ENCODE measurements around the gene CATSPER1.

Gene CATSPER1

DNA sequence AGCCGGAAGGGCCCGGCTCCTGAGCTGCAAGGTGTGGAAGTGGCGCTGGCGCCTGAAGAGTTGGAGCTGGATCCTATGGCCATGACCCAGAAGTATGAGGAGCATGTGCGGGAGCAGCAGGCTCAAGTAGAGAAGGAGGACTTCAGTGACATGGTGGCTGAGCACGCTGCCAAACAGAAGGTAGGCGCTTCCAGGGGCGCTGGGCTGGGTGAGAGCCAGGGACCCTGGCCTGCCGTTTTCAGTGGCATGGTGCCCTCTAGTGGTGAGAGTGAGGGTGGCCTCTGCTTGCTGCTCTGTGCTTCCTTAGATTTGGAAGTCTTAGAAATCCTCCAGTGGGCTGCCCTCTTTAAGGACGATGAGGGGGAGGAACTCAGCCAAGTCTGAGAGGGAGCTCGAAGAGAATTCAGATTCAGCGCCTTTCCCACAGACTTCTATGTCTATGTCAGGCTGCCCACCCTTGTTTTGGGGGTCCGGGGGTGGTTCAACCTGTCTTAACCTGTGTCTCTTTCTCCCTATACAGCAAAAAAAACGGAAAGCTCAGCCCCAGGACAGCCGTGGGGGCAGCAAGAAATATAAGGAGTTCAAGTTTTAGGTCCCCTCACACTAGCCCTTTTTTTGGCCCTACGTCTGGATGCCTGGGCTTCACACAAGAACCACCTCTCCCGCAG lies 42.0 kb upstream of the CATSPER1 start:
- Histone ChIP-seq H3K27ac (ENCODE audit: poor library complexity, severe bottlenecking) (peak overlapping the region; percentile 91), H3K4me1 (ENCODE audit: insufficient read depth, poor library complexity, severe bottlenecking) (peaks cover 7% of the 10 kb centered on the region), H3K9me3 (ENCODE audit: severe bottlenecking) (no peaks in the 10 kb centered on the region), H3K4me3 (ENCODE audit: severe bottlenecking) (no peak overlapping the region), H3K27me3 (ENCODE audit: insufficient read depth, poor library complexity, severe bottlenecking) (no peaks in the 10 kb centered on the region), H3K36me3 (ENCODE audit: low read depth) (peaks cover 67% of the 10 kb centered on the region)
- no peak for DNase-seq (ENCODE audit: low spot score)
- peak; percentile 55 for ATAC-seq (ENCODE audit: low read depth)
- peak; percentile 90 for TF ChIP-seq CTCF (IDR thresholded peaks at IDR 0.05; ENCODE audit: poor library complexity, severe bottlenecking)

- DNase-seq (ENCODE audit: low spot score) (no peak), ATAC-seq (ENCODE audit: low read depth) (no peak)
- TF ChIP-seq CTCF (IDR thresholded peaks at IDR 0.05; ENCODE audit: poor library complexity, severe bottlenecking) = no peak
- Histone ChIP-seq H3K4me1 (ENCODE audit: insufficient read depth, poor library complexity, severe bottlenecking) (peaks cover 7% of the 10 kb centered on the region), H3K27ac (ENCODE audit: poor library complexity, severe bottlenecking) (no peak overlapping the region), H3K27me3 (ENCODE audit: insufficient read depth, poor library complexity, severe bottlenecking) (no peaks in the 10 kb centered on the region), H3K36me3 (ENCODE audit: low read depth) (peaks cover 68% of the 10 kb centered on the region), H3K4me3 (ENCODE audit: severe bottlenecking) (no peak overlapping the region), H3K9me3 (ENCODE audit: severe bottlenecking) (no peaks in the 10 kb centered on the region)
Observed at GRCh38 chr11:66067640-66068039, 41.4 kb upstream of the CATSPER1 start.

DNA sequence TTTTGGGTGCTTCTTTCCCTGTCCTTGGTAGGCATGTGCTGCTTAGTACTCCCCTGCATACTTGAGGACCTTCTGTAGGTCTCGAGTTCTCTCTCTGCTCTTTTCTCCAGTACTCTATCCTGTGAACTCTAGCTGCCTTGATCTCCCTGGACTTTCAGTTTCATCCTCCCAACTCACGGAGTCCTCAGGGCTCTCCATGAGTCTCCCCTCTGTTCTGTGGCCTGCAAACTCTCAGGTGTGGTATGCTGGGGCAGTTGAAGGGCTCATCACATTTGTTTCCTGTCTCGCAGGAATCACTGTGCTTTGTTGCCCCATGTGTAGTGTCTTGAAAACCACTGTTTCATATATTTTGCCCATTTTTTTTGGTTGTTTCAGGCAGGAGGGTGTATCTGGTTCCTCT lies 40.5 kb upstream of the CATSPER1 start:
- no peak for TF ChIP-seq CTCF (IDR thresholded peaks at IDR 0.05; ENCODE audit: poor library complexity, severe bottlenecking)
- Histone ChIP-seq H3K4me1 (ENCODE audit: insufficient read depth, poor library complexity, severe bottlenecking) (peaks cover 3% of the 10 kb centered on the region), H3K4me3 (ENCODE audit: severe bottlenecking) (no peak overlapping the region), H3K27me3 (ENCODE audit: insufficient read depth, poor library complexity, severe bottlenecking) (no peaks in the 10 kb centered on the region), H3K9me3 (ENCODE audit: severe bottlenecking) (no peaks in the 10 kb centered on the region), H3K27ac (ENCODE audit: poor library complexity, severe bottlenecking) (no peak overlapping the region), H3K36me3 (ENCODE audit: low read depth) (peaks cover 75% of the 10 kb centered on the region)
- no peak for DNase-seq (ENCODE audit: low spot score)
- no peak for ATAC-seq (ENCODE audit: low read depth)

DNA sequence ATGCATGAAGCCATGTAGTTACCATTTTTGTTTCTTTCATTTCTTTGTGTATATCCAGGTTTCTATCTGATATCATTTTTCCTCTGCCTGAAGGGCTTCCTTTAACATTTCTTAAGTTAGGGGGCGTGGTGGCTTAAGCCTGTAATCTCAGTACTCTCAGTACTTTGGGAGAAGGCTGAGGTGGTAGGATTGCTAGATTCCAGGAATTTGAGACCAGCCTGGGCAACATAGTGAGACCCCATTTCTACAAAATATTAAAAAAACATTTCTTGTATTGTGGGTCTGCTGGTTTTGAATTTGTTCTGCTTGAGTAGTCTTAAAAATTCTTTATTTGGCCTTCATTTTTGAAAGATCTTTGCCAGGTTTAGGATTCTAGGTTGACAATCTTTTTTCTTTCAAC lies 38.3 kb upstream of the CATSPER1 start:
- Histone ChIP-seq H3K27me3 (ENCODE audit: insufficient read depth, poor library complexity, severe bottlenecking) (no peaks in the 10 kb centered on the region), H3K9me3 (ENCODE audit: severe bottlenecking) (no peaks in the 10 kb centered on the region), H3K27ac (ENCODE audit: poor library complexity, severe bottlenecking) (no peak overlapping the region), H3K36me3 (ENCODE audit: low read depth) (peaks cover 97% of the 10 kb centered on the region), H3K4me3 (ENCODE audit: severe bottlenecking) (no peak overlapping the region), H3K4me1 (ENCODE audit: insufficient read depth, poor library complexity, severe bottlenecking) (peaks cover 3% of the 10 kb centered on the region)
- ATAC-seq (ENCODE audit: low read depth) (no peak), DNase-seq (ENCODE audit: low spot score) (no peak)
- no peak for TF ChIP-seq CTCF (IDR thresholded peaks at IDR 0.05; ENCODE audit: poor library complexity, severe bottlenecking)

GRCh38 chr11:66063900-66064299 lies 37.6 kb upstream of the CATSPER1 start:
- Histone ChIP-seq H3K27me3 (ENCODE audit: insufficient read depth, poor library complexity, severe bottlenecking) (no peaks in the 10 kb centered on the region), H3K4me3 (ENCODE audit: severe bottlenecking) (no peak overlapping the region), H3K27ac (ENCODE audit: poor library complexity, severe bottlenecking) (no peak overlapping the region), H3K36me3 (ENCODE audit: low read depth) (peaks cover 100% of the 10 kb centered on the region), H3K4me1 (ENCODE audit: insufficient read depth, poor library complexity, severe bottlenecking) (no peaks in the 10 kb centered on the region), H3K9me3 (ENCODE audit: severe bottlenecking) (no peaks in the 10 kb centered on the region)
- no peak for DNase-seq (ENCODE audit: low spot score)
- no peak for ATAC-seq (ENCODE audit: low read depth)
- no peak for TF ChIP-seq CTCF (IDR thresholded peaks at IDR 0.05; ENCODE audit: poor library complexity, severe bottlenecking)
